ENCODE data around the gene NEK8. TPM values are rescaled to one million over a fixed set of nuclear protein-coding genes. Genes with fewer than 3 reads are reported as not detected.
A peak's percentile ranks its signal among the peaks of the same experiment; 100 is the strongest.

Gene NEK8
- total and polyA plus RNA-seq, 9 of the 15 experiments (the other 6 are each of a cell fraction or from before 2014, with no cell fraction given): 0.98 to 16.6 (median 4.6) TPM

GRCh38 chr17:28725166-28725659 lies 3.4 kb upstream of the NEK8 start (continued):
- TF ChIP-seq MLLT1 (IDR thresholded peaks at IDR 0.05): peak in 1 of 2 experiments; percentile 27; a peak in 2 of 4 replicates
- no peak for TF ChIP-seq ZNF778 (CRISPR knock-in tag; IDR thresholded peaks at IDR 0.05)
- TF ChIP-seq ILK (tag; IDR thresholded peaks at IDR 0.05; ENCODE audit: borderline replicate concordance, low read depth): no peak
- TF ChIP-seq CHD7 (IDR thresholded peaks at IDR 0.05; ENCODE audit: low read depth, low read length): peak; percentile 34
- TF ChIP-seq CBX3 (IDR thresholded peaks at IDR 0.05; ENCODE audit: borderline replicate concordance in 1 of 2, low read length in 2 of 2): peak in 1 of 2 experiments; percentile 34; a peak in 1 of 3 replicates
- TF ChIP-seq RREB1 (CRISPR knock-in tag; IDR thresholded peaks at IDR 0.05): no peak
- TF ChIP-seq RBM17 (IDR thresholded peaks at IDR 0.05; ENCODE audit: borderline replicate concordance, low read depth, low read length): no peak
- 0 out of 2 replicates have a peak, but pooled peaks have one; percentile 17 for TF ChIP-seq MBD2 (IDR thresholded peaks at IDR 0.05; ENCODE audit: borderline replicate concordance, low read depth)
- no peak for TF ChIP-seq KLF10 (CRISPR knock-in tag; IDR thresholded peaks at IDR 0.05)

All from K562 (cell line).